Skeletal muscle tissue (tissue), 4 donors: Measurements from ENCODE around the gene IFT172. TPM values are rescaled to one million over a fixed set of nuclear protein-coding genes. Genes with fewer than 3 reads are reported as not detected.
A peak's percentile ranks its signal among the peaks of the same experiment; 100 is the strongest.

Source experiments
- H3K27ac ChIP-seq: one replicate; pipeline ENCODE4 v1.7.0; 2013; ENCODE audit warnings: mild to moderate bottlenecking, low read depth, low read length, inconsistent platforms
- H3K27me3 ChIP-seq, 3 donors: one replicate each; pipeline ENCODE4 v1.7.0; 2013; ENCODE audit warnings: low read length in 3 of 3; ENCODE audit not compliant: control insufficient read depth in 3 of 3, insufficient read depth in 3 of 3
- H3K36me3 ChIP-seq, 3 donors: one replicate each; pipeline ENCODE4 v1.7.0; 2013; ENCODE audit warnings: low read length in 3 of 3; ENCODE audit not compliant: control insufficient read depth in 3 of 3, insufficient read depth in 3 of 3
- H3K4me1 ChIP-seq, 3 donors: one replicate each; pipeline ENCODE4 v1.7.0; 2013; ENCODE audit warnings: low read length in 3 of 3, mild to moderate bottlenecking in 3 of 3; ENCODE audit not compliant: control insufficient read depth in 3 of 3, insufficient read depth in 3 of 3
- H3K4me3 ChIP-seq, 3 donors: one replicate each; pipeline ENCODE4 v1.7.0; 2013; ENCODE audit warnings: low read length in 3 of 3
- H3K9ac ChIP-seq, 3 donors: one replicate each; pipeline ENCODE4 v1.7.0; 2013; ENCODE audit warnings: low read length in 3 of 3, mild to moderate bottlenecking in 3 of 3, moderate library complexity in 2 of 3, low read depth in 1 of 3
- H3K9me3 ChIP-seq, 3 donors: one replicate each; pipeline ENCODE4 v1.7.0; 2013; ENCODE audit warnings: low read length in 3 of 3; ENCODE audit not compliant: control insufficient read depth in 3 of 3
- total RNA-seq: library from RNA; depleted of rRNA; stranded (reverse); fragments of >200 nt; gene quantifications from one replicate; pipeline ENCODE4 v1.2.3, GENCODE V29; 2014
- donor health status: Osteomylitis.

IFT172 gene
- total RNA-seq, 1 donor from 2014 or later, result 21.4 TPM

DNA sequence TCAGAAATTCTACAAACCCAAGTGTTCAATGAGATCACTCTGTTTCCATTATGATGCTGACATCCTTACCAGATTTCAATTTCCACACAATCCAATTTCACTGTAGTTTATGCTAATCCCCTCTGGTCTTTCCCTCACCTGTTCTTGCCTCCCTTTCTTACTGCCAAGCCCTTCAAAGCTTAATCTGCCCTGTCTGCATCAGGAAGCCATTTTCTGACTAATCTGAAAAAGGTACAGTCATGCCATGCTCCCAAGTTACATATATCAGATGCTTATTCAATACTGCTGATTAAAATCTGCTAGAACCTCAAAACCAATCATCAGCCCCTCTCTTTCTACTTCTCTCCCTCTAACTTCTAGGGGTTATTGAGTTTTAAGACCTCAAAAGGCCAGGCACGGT, 38.4 kb downstream of the IFT172 start:
- no peak overlapping the region for H3K9ac ChIP-seq
- H3K27ac ChIP-seq, result no peak overlapping the region
- H3K4me1 ChIP-seq, result no peaks in the 10 kb centered on the region
- H3K27me3 ChIP-seq, result no peaks in the 10 kb centered on the region
- H3K4me3 ChIP-seq, result no peak overlapping the region
- H3K36me3 ChIP-seq, result peaks cover 50 to 68% (median 65%) of the 10 kb centered on the region in 3 donors
- H3K9me3 ChIP-seq, result no peaks in the 10 kb centered on the region

DNA sequence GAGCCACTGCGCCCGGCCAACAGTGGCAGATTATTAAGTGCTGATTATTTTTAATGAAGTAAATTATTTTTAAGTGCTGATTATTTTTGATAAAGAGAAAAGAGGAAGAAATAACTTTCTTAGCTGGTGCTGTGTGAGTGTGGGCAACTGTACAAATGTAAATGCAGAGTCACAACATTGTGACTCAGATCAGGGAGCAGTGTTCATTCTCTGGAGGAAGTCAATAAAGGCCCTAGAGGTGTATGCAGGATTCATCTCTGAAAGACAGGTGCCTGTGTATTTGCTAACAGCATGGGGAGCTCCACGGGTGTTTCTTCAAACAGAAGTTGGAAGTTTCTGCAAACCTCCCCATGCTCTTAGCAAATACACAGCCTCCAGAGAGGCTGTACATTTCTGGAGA, 41.2 kb downstream of the IFT172 start:
- no peaks in the 10 kb centered on the region for H3K27me3 ChIP-seq
- H3K27ac ChIP-seq, result no peak overlapping the region
- no peak overlapping the region for H3K9ac ChIP-seq
- no peak overlapping the region for H3K4me3 ChIP-seq
- no peaks in the 10 kb centered on the region for H3K9me3 ChIP-seq
- no peaks in the 10 kb centered on the region for H3K4me1 ChIP-seq
- peaks cover 37 to 64% (median 55%) of the 10 kb centered on the region in 3 donors for H3K36me3 ChIP-seq

GRCh38 chr2:27446057-27446456, 43.5 kb downstream of the IFT172 start:
- Histone ChIP-seq H3K9me3 (no peaks in the 10 kb centered on the region), H3K9ac (no peak overlapping the region), H3K4me1 (peaks cover 0 to 9% (median 4%) of the 10 kb centered on the region in 3 donors), H3K4me3 (no peak overlapping the region), H3K27ac (no peak overlapping the region), H3K27me3 (no peaks in the 10 kb centered on the region), H3K36me3 (peaks cover 37 to 60% (median 46%) of the 10 kb centered on the region in 3 donors)

DNA sequence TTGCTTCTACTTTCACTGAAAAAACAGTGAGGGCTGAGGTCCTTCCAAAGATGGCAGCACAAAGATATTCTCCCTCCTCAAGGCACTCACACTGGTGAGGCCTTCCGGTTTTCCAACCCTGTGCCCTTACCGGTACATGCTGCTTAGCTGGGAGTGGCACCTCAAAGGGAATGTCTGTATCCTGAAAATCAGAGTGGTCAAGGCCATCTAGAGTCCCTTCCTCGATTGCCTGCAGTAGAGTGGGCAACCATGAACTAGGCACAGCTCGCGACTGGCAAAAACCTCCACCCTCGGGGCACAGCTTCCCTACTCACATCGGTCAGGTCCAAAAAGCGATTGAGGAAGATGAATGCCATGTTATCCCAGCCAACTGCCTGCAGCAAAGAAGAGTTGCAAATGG, 43.9 kb downstream of the IFT172 start:
- Histone ChIP-seq H3K4me3 (no peak overlapping the region), H3K27ac (no peak overlapping the region), H3K36me3 (peaks cover 41 to 62% (median 46%) of the 10 kb centered on the region in 3 donors), H3K9me3 (no peaks in the 10 kb centered on the region), H3K27me3 (no peaks in the 10 kb centered on the region), H3K9ac (no peak overlapping the region), H3K4me1 (peaks cover 0 to 9% (median 4%) of the 10 kb centered on the region in 3 donors)

- Histone ChIP-seq H3K4me3 (no peak overlapping the region), H3K27me3 (no peaks in the 10 kb centered on the region), H3K36me3 (peaks cover 46 to 65% (median 48%) of the 10 kb centered on the region in 3 donors), H3K4me1 (peaks cover 0 to 9% (median 4%) of the 10 kb centered on the region in 3 donors), H3K9ac (no peak overlapping the region), H3K27ac (no peak overlapping the region), H3K9me3 (no peaks in the 10 kb centered on the region)
Observed at GRCh38 chr2:27445155-27445554, 44.4 kb downstream of the IFT172 start.

GRCh38 chr2:27442920-27443282, 46.6 kb downstream of the IFT172 start:
- no peak overlapping the region for H3K4me3 ChIP-seq
- H3K9ac ChIP-seq, result peak overlapping the region in 2 of 3 donors; percentile 30 to 57
- peaks cover 43 to 63% (median 50%) of the 10 kb centered on the region in 3 donors for H3K36me3 ChIP-seq
- H3K9me3 ChIP-seq, result no peaks in the 10 kb centered on the region
- no peaks in the 10 kb centered on the region for H3K27me3 ChIP-seq
- peaks cover 0 to 9% (median 4%) of the 10 kb centered on the region in 3 donors for H3K4me1 ChIP-seq
- H3K27ac ChIP-seq, result peak overlapping the region; percentile 25

- no peaks in the 10 kb centered on the region for H3K27me3 ChIP-seq
- no peak within 1 kb of the TSS for H3K4me3 ChIP-seq
- H3K4me1 ChIP-seq, result peaks cover 0 to 9% (median 4%) of the 10 kb centered on the region in 3 donors
- H3K27ac ChIP-seq, result peak within 1 kb of the TSS; percentile 25
- peaks cover 40 to 62% (median 49%) of the 10 kb centered on the region in 3 donors for H3K36me3 ChIP-seq
- H3K9me3 ChIP-seq, result no peaks in the 10 kb centered on the region
- peak within 1 kb of the TSS in 2 of 3 donors; percentile 30 to 57 for H3K9ac ChIP-seq
Observed at GRCh38 chr2:27441958-27442919, 47.3 kb downstream of the IFT172 start, which contains the start of gene KRTCAP3. KRTCAP3 (plus strand) TSS chr2:27442381; CDS start chr2:27442413, 32 bp downstream.

GRCh38 chr2:27441226-27441926, 48.2 kb downstream of the IFT172 start:
- H3K4me1 ChIP-seq, result peaks cover 0 to 9% (median 4%) of the 10 kb centered on the region in 3 donors
- H3K36me3 ChIP-seq, result peaks cover 46 to 69% (median 56%) of the 10 kb centered on the region in 3 donors
- H3K27me3 ChIP-seq, result no peaks in the 10 kb centered on the region
- H3K9ac ChIP-seq, result no peak overlapping the region
- no peak overlapping the region for H3K27ac ChIP-seq
- H3K4me3 ChIP-seq, result no peak overlapping the region
- H3K9me3 ChIP-seq, result no peaks in the 10 kb centered on the region

GRCh38 chr2:27435628-27436027, 53.9 kb downstream of the IFT172 start:
- Histone ChIP-seq H3K9ac (no peak overlapping the region), H3K4me1 (peaks cover 7 to 21% (median 13%) of the 10 kb centered on the region in 3 donors), H3K27me3 (no peaks in the 10 kb centered on the region), H3K4me3 (no peak overlapping the region), H3K9me3 (no peaks in the 10 kb centered on the region), H3K27ac (no peak overlapping the region), H3K36me3 (peaks cover 60 to 69% (median 67%) of the 10 kb centered on the region in 3 donors)
